Osteoblast (primary cell): ENCODE data around the gene NISCH. TPM values are rescaled to one million over a fixed set of nuclear protein-coding genes. Genes with fewer than 3 reads are reported as not detected.

Experiments
- DNase-seq: peaks from one replicate; pipeline ENCODE4 v3.0.0; 2011; ENCODE audit warnings: low spot score, mixed read lengths; ENCODE audit not compliant: insufficient read length; ENCODE audit errors: missing footprints
- H2AFZ ChIP-seq: 2 replicates; pipeline ENCODE4 v1.6.0; 2011; ENCODE audit warnings: mild to moderate bottlenecking, low read length
- H3K27ac ChIP-seq: 2 replicates; pipeline ENCODE4 v1.5.1; 2011; ENCODE audit warnings: mild to moderate bottlenecking, low read depth, low read length, moderate library complexity
- H3K27me3 ChIP-seq: 2 replicates; pipeline ENCODE4 v1.6.0; 2012; ENCODE audit warnings: mild to moderate bottlenecking, control low read depth, inconsistent platforms, low read length, moderate library complexity; ENCODE audit not compliant: insufficient read depth
- H3K36me3 ChIP-seq: 2 replicates; pipeline ENCODE4 v1.5.1; 2011; ENCODE audit warnings: mild to moderate bottlenecking, low read length, control low read depth, moderate library complexity; ENCODE audit not compliant: insufficient read depth
- H3K4me1 ChIP-seq: 2 replicates; pipeline ENCODE4 v1.5.1; 2011; ENCODE audit warnings: mild to moderate bottlenecking, low read length, control low read depth, moderate library complexity; ENCODE audit not compliant: insufficient read depth
- H3K4me2 ChIP-seq: 2 replicates; pipeline ENCODE4 v1.6.0; 2011; ENCODE audit warnings: mild to moderate bottlenecking, low read length; ENCODE audit not compliant: insufficient read depth
- H3K4me3 ChIP-seq: fragments of 200-600 bp; sonication (generic); 3 replicates; pipeline ENCODE4 v1.5.1; 2012; ENCODE audit warnings: mild to moderate bottlenecking, low read length, inconsistent platforms; ENCODE audit not compliant: insufficient read depth
- H3K79me2 ChIP-seq: 2 replicates; pipeline ENCODE4 v1.6.0; 2012; ENCODE audit warnings: mild to moderate bottlenecking, low read length, control low read depth, inconsistent platforms; ENCODE audit not compliant: insufficient read depth
- H3K9me3 ChIP-seq: 2 replicates; pipeline ENCODE4 v1.5.1; 2011; ENCODE audit warnings: low read depth, low read length, control low read depth
- H4K20me1 ChIP-seq: 2 replicates; pipeline ENCODE4 v1.6.0; 2012; ENCODE audit warnings: mild to moderate bottlenecking, low read length, control low read depth; ENCODE audit not compliant: insufficient read depth
- CTCF ChIP-seq: IDR thresholded peaks from 2 replicates; pipeline ENCODE4 v1.5.1; 2011; ENCODE audit warnings: mild to moderate bottlenecking, low read depth, low read length, moderate library complexity; ENCODE audit errors: extremely low read depth
- total RNA-seq: library from RNA; depleted of rRNA; stranded (reverse); fragments of >200 nt; gene quantifications from 2 replicates; pipeline ENCODE4 v1.2.3, GENCODE V29; 2012

Gene NISCH
- total RNA-seq, 1 donor: 83.2 TPM

GRCh38 chr3:52529376-52530333 lies 74.3 kb downstream of the NISCH start:
- TF ChIP-seq CTCF: no peak
- Histone ChIP-seq H3K4me1 (peaks cover 34% of the 10 kb centered on the region), H4K20me1 (peaks cover 43% of the 10 kb centered on the region), H3K9me3 (no peaks in the 10 kb centered on the region), H3K4me3 (no peak overlapping the region), H3K36me3 (peaks cover 36% of the 10 kb centered on the region), H3K27ac (peak overlapping the region; percentile 37), H2AFZ (no peak overlapping the region), H3K27me3 (no peaks in the 10 kb centered on the region), H3K79me2 (peaks cover 46% of the 10 kb centered on the region), H3K4me2 (no peak overlapping the region)
- DNase-seq: peak; percentile 76

GRCh38 chr3:52530918-52531826 lies 75.8 kb downstream of the NISCH start:
- peak; percentile 94 for DNase-seq
- H3K79me2 ChIP-seq: peaks cover 46% of the 10 kb centered on the region
- no peak for TF ChIP-seq CTCF
- peak overlapping the region; percentile 58 for H3K27ac ChIP-seq
- H3K4me2 ChIP-seq: peak overlapping the region; percentile 95
- H3K9me3 ChIP-seq: no peaks in the 10 kb centered on the region
- no peak overlapping the region for H3K4me3 ChIP-seq
- no peak overlapping the region for H2AFZ ChIP-seq
- H3K4me1 ChIP-seq: peaks cover 43% of the 10 kb centered on the region
- H3K36me3 ChIP-seq: peaks cover 31% of the 10 kb centered on the region
- no peaks in the 10 kb centered on the region for H3K27me3 ChIP-seq
- H4K20me1 ChIP-seq: peaks cover 40% of the 10 kb centered on the region

- Histone ChIP-seq H3K9me3 (no peaks in the 10 kb centered on the region), H2AFZ (no peak overlapping the region), H3K4me1 (peaks cover 42% of the 10 kb centered on the region), H3K79me2 (peaks cover 50% of the 10 kb centered on the region), H3K27ac (peak overlapping the region; percentile 58), H3K4me2 (peak overlapping the region; percentile 95), H3K36me3 (peaks cover 26% of the 10 kb centered on the region), H4K20me1 (peaks cover 41% of the 10 kb centered on the region), H3K27me3 (no peaks in the 10 kb centered on the region), H3K4me3 (peak overlapping the region; percentile 79)
- DNase-seq: peak; percentile 88
- TF ChIP-seq CTCF: no peak
Measured at GRCh38 chr3:52531860-52532516, 76.6 kb downstream of the NISCH start.
